Measurements from ENCODE around the gene SMIM9.
"Not testable (repeated sequence)": the region's sequence is repeated elsewhere in the genome, so short reads cannot be mapped to it uniquely, and the experiment has no call there.

The SMIM9 gene

GRCh38 chrX:154834562-154834961 lies at the start of gene SMIM9:
Gene SMIM9 (minus strand): TSS chrX:154834662. CDS start chrX:154830856, 3,806 bp downstream.
- no peak for DNase-seq

DNA sequence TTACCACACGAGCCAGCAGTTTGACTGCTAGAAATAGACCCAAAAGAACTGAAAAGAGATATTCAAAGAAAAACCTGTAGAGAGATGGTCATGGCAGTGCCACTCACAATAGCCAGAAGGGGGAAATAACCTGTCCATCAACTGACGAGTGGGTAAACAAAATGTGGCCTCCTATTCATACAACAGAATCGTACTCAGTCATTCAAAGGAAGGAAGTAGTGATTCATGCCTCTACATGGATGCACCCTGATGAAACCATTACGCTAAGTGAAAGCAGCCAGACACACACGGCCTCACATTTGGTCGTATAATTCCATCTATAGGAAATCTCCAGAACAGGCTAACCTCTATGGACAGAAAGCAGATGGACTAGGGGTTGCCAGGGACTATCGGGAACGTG lies 49.6 kb upstream of the SMIM9 start:
- not testable (repeated sequence) for DNase-seq

- no peak for DNase-seq
Measured at GRCh38 chrX:154873329-154873728, 38.9 kb upstream of the SMIM9 start.

- not testable (repeated sequence) for DNase-seq
Measured at GRCh38 chrX:154868522-154868921, 34.1 kb upstream of the SMIM9 start.

GRCh38 chrX:154855256-154855655 lies 20.8 kb upstream of the SMIM9 start:
- no peak for DNase-seq

- peak in 1 of 2 experiments; percentile 49 for DNase-seq
Measured at GRCh38 chrX:154850957-154851611, 16.6 kb upstream of the SMIM9 start.

DNA sequence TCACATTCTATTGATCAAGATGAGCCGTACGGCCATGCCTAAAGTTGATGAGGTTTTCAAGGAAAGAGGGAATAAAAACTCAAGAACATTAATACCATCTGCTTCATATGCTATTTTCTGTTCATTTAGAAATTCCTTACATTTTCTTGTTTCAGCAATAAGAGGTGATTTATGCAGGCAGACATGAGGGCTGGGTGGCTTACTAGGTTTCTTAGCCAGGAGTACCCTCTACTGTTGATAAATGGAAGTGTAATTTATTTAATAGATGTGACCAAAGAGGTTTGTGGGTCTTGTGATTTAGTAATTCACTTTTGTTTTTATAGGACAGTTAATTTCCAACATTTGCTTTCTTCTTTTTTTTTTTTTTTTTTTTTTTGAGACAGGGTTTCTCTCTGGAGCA lies 6.4 kb upstream of the SMIM9 start:
- peak; percentile 17 to 57 for DNase-seq

DNA sequence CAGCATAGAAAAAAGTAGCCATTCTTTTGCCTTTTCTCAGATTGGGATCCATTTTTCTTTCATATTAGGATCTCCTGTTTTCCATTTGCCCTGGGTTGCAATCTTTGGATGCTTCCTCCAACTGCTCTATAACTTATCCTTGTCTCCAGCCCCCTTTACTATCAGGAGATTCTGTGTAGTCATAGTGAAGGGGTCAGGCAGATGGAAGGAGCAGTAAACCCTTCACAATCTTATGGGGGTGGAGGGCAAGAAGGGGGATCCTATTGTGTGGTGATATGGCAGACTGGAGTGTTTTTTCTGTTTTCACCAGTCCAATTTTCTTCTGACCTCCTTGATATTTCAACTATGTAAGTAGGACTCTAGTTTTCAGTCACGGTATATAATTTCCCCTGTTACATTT lies 1.7 kb upstream of the SMIM9 start:
- no peak for DNase-seq

- DNase-seq = no peak
Measured at GRCh38 chrX:154833746-154834274, 652 bp downstream of the SMIM9 start.

- DNase-seq = no peak
Measured at GRCh38 chrX:154829926-154830442, 4.5 kb downstream of the SMIM9 start.

DNA sequence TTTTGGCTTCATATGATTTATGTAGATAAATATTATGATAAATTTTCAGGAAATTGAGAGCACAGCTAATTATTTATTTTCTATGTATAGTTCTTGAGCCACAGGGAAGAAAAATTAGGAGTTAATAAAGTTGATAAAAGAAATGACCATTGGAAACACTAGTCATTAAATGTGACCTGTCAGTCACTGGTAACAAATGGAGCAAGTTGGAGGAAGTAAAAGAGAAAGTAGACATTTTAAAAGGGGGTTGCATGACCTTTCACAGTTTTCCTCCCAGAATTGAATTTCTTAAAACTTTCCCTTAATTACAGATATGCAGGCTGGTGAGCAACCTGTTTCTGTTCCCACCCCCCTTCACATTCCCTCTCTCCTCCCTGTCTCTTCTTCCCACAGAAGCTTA lies 5.3 kb downstream of the SMIM9 start:
- DNase-seq = no peak

DNA sequence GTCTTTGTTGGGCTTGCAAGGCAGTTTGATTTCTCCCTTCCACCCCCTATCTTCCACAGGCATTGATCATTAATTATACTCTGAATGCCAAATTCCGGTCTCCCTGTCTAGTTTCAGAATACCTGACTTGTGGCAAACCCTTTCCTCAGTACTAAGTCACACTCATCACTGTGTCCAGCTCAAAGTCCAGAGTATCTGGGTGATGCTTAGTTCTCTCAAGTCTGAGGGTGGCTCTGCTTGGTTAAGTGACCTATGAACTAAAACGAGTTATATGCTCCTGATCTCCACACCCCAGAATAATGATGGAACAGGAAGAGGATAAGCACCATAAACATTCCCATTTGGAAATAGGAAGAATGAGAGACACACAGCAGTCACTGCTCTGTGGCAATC lies 6.5 kb downstream of the SMIM9 start:
- no peak for DNase-seq

GRCh38 chrX:154827194-154828015 lies 7.1 kb downstream of the SMIM9 start:
- no peak for DNase-seq

DNA sequence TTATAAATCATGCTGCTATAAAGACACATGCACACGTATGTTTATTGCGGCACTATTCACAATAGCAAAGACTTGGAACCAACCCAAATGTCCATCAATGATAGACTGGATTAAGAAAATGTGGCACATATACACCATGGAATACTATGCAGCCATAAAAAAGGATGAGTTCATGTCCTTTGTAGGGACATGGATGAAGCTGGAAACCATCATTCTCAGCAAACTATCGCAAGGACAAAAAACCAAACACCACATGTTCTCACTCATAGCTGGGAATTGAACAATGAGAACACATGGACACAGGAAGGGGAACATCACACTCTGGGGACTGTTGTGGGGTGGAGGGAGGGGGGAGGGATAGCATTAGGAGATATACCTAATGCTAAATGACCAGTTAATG lies 8.9 kb downstream of the SMIM9 start:
- DNase-seq = not testable (repeated sequence)

DNA sequence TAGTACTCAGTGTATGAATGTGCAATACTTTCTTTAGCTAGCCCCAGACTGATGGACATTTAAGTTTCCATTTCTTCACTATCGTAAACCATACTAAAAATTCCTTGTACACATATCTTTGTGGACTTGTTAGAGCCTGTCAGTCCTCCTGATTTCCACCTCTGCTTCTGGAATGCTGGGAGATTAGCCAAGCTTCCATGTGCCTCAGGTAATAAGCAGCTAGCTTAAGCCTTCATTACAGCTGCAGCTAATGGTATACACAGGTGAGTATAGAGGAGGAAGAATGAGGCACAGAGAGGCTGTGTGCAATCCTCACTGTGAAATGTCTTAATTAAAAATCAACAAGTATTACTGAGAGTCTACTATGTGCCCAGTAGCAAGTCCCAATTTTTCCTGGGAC lies 9.8 kb downstream of the SMIM9 start:
- DNase-seq = no peak

DNA sequence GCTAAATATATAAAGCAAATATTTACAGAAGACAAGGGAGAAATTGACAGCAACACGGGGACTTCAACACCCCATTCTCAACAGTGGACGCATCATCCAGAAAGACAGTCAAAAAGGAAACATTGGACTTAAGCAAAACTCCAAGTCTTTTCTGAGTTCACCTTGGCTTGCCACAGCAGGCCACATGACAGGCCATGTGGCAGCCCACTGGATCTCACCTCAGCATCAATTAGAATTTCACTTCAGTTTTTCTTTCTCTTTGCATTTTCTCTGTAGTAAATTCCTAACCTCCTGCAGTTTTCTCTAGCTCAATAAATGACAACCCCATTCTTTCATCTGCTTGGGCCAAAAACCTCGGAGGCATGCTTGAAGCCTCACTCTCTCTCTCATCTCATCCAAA lies 12.4 kb downstream of the SMIM9 start:
- peak in 1 of 2 experiments; percentile 16 for DNase-seq

- no peak for DNase-seq
Measured at GRCh38 chrX:154821523-154821922, 12.9 kb downstream of the SMIM9 start.

- no peak for DNase-seq
Measured at GRCh38 chrX:154819771-154820341, 14.6 kb downstream of the SMIM9 start.

DNA sequence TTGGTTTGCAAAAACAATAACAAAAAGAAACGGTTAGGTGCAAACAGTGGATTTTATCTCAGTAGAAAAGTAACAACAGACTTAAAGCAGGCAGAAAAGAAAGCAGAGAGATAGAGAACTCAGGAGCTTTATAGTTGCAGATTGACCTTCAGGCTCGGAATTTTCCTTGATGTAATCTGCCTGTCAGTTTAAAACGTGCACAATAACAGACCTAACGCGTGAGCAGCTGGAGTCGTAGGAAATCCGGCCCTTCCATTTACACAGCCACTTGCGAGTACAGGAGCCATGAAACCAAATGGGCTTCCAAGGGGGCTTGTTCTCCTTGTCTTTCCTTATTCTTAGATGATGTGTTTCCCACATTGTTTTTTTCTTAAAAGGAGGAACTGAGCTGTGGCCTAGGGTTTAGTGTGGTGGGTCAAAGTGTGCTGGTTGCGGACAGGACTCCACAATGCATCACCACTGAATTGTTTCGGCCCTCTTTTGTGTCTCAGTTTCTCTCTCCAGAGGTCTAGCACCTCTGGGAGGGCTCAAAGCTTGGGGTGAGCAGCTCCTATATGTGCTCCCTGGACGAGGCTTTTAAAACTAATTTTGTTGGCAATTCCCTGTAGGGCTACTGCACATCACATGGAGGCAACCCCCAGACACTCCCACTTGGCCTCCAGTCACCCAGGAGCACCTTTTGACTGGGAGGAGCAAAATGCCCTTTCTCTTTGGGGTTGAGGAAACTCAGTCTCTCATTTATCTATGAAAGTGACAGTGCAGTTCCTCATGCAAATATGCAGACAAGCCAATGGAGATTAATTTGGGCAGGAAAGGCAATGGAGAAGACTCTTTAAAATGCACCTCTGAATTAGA lies 15.3 kb downstream of the SMIM9 start:
- DNase-seq = no peak

- DNase-seq = not testable (repeated sequence)
Measured at GRCh38 chrX:154817048-154817618, 17.3 kb downstream of the SMIM9 start.

- not testable (repeated sequence) for DNase-seq
Measured at GRCh38 chrX:154816326-154816898, 18.1 kb downstream of the SMIM9 start.
